ENCODE measurements around the gene DECR2.

DECR2 gene

GRCh38 chr16:450385-450784, 48.7 kb downstream of the DECR2 start:
- no peak for TF ChIP-seq CTCF (IDR thresholded peaks at IDR 0.05)
- TF ChIP-seq ZFX (IDR thresholded peaks at IDR 0.05; ENCODE audit: borderline replicate concordance): no peak
- H3K27ac ChIP-seq: 0 out of 2 replicates have a peak overlapping the region, but pooled peaks have one; percentile 30

GRCh38 chr16:450785-451512, 49.3 kb downstream of the DECR2 start:
- H3K27ac ChIP-seq: 0 out of 2 replicates have a peak overlapping the region, but pooled peaks have one; percentile 30
- TF ChIP-seq CTCF (IDR thresholded peaks at IDR 0.05): no peak
- TF ChIP-seq ZFX (IDR thresholded peaks at IDR 0.05; ENCODE audit: borderline replicate concordance): no peak

GRCh38 chr16:454397-454940, 52.8 kb downstream of the DECR2 start:
- TF ChIP-seq CTCF (IDR thresholded peaks at IDR 0.05): no peak
- TF ChIP-seq ZFX (IDR thresholded peaks at IDR 0.05; ENCODE audit: borderline replicate concordance): no peak
- H3K27ac ChIP-seq: peak overlapping the region; percentile 57

- TF ChIP-seq CTCF (IDR thresholded peaks at IDR 0.05) (no peak), ZFX (IDR thresholded peaks at IDR 0.05; ENCODE audit: borderline replicate concordance) (no peak)
- H3K27ac ChIP-seq: peak overlapping the region; percentile 96; the same call in 1 of the 2 replicates
These were observed 53.8 kb downstream of the DECR2 start for GRCh38 chr16:455453-455852.

- TF ChIP-seq ZFX (IDR thresholded peaks at IDR 0.05; ENCODE audit: borderline replicate concordance): no peak
- TF ChIP-seq CTCF (IDR thresholded peaks at IDR 0.05): no peak
- H3K27ac ChIP-seq: peak overlapping the region; percentile 96
These were observed 55.3 kb downstream of the DECR2 start for GRCh38 chr16:456891-457483.

- no peak for TF ChIP-seq ZFX (IDR thresholded peaks at IDR 0.05; ENCODE audit: borderline replicate concordance)
- TF ChIP-seq CTCF (IDR thresholded peaks at IDR 0.05): no peak
These were observed 56.2 kb downstream of the DECR2 start for GRCh38 chr16:457732-458400.

More at GRCh38 chr16:457732-458400, 56.2 kb downstream of the DECR2 start:
- peak overlapping the region; percentile 96 for H3K27ac ChIP-seq
